Urinary bladder (tissue), 4 donors: ENCODE data around the gene DOLK. TPM values are rescaled to one million over a fixed set of nuclear protein-coding genes. Genes with fewer than 3 reads are reported as not detected.

Source experiments
- DNase-seq: peaks from one replicate; pipeline ENCODE4 v3.0.0-alpha.2; 2015; ENCODE audit errors: extremely low spot score
- H3K27ac ChIP-seq: one replicate; pipeline ENCODE4 v1.5.1; 2013; ENCODE audit warnings: low read depth, mild to moderate bottlenecking, moderate library complexity
- H3K36me3 ChIP-seq: one replicate; pipeline ENCODE4 v1.6.1; 2013; ENCODE audit warnings: mild to moderate bottlenecking, moderate library complexity; ENCODE audit not compliant: insufficient read depth
- H3K4me1 ChIP-seq: one replicate; pipeline ENCODE4 v1.6.1; 2013; ENCODE audit warnings: mild to moderate bottlenecking, moderate library complexity; ENCODE audit not compliant: insufficient read depth
- H3K4me3 ChIP-seq: one replicate; pipeline ENCODE4 v1.5.1; 2013; ENCODE audit warnings: low read depth, low read length
- WGBS: extraction: QIAGEN DNeasy Blood & Tissue Kit; methylation state at CpG from one replicate; pipeline ENCODE4 v1.1.7; 2013; 5-methylcytosine and 5-hydroxymethylcytosine counted together
- polyA plus RNA-seq: library from polyadenylated mRNA; stranded (reverse); fragments of 200-250 nt; gene quantifications from one replicate; pipeline ENCODE4 v1.2.3, GENCODE V29; 2013
- total RNA-seq: library from RNA; depleted of rRNA; stranded (reverse); fragments of >200 nt; gene quantifications from one replicate; pipeline ENCODE4 v1.2.3, GENCODE V29; 2014
- donor health status: healthy with polysubstance abuse.
- donor health status: healthy.

The DOLK gene
- total and polyA plus RNA-seq, 2 donors = 11.3 to 16.4 TPM

DNA sequence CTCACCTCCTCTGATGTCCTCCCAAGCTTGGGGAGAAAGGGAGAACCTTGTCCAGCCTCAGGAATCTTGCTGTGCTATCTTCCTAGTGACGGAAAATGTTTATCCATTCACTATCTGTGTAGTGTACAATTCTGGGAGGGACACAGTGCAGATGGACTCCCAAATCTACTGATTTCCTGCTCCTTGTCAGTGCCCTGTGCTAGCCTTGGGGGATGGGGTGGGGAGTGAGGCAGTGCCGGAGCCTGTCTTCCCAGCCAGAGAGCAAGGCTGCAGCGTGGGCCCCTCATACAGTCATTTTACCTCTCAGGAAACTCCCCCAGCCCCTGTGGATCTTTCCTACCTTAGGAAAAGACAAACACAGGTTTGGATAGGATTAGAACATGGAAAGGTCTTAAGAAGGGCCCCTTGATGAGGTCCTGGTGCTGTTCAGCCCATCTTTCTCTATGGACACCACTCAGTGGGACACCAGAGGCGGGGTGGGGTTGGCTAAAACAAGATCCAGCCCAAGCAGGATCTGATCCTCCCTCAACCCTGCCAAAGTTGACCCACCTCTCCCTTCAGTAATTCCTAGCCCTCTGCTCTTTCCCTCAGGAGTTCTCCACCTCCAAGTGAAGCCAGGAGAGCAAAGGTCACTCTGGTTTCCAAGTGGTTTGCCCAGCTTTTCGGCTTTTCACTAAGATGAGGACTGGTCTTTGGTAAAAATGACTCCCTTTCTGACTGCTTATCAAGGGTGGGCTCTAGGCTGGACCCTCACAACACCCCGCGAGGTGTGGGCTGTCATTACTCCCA, 3.4 kb downstream of the DOLK start:
- 84% methylated on average over 7 of the region's 7 CpGs for WGBS
- H3K27ac ChIP-seq = no peak overlapping the region
- H3K4me1 ChIP-seq = no peaks in the 10 kb centered on the region
- no peak for DNase-seq
- no peak overlapping the region for H3K4me3 ChIP-seq
- H3K36me3 ChIP-seq = peaks cover 3% of the 10 kb centered on the region

DNA sequence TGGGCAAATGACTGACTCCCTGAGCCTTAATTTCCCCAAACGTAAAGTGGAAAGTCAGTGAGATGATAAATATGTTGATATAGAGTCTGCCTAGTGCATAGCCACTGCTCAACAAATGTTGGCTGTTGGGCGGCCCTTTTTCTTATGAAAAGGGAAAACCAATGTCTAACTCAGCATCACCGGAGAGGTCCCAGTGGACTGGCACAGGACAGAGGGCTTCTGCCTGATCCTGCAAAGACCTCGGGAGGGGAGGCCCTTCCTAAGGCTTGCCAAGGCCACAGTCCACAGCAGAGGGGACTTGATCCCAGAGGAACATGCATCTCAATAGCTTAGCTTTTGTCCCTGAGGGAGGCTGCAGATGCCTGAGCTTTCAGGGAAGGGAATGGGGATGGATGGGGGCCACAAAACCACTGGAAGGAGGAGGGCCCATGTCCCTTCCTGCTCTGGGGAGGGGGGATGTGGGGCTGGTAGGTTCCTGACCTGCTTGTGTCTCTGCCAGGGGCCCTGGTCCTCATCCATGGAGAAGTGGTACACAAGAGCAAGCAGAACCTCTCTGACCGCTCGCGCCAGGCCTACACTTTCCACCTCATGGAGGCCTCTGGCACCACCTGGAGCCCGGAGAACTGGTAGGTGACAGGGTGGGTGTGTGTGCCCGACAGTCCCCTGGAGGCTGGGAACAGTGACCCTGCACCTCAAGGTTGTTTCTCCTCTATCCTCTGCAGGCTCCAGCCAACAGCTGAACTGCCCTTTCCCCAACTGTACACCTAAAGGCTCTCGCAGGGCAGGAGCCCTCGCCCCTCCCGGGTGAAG, 6.3 kb downstream of the DOLK start:
- Histone ChIP-seq H3K4me3 (no peak overlapping the region), H3K27ac (no peak overlapping the region), H3K36me3 (peaks cover 3% of the 10 kb centered on the region), H3K4me1 (no peaks in the 10 kb centered on the region)
- no peak for DNase-seq
- WGBS = 87% methylated on average over 12 of the region's 12 CpGs

GRCh38 chr9:128940271-128940921, 7.0 kb downstream of the DOLK start:
- DNase-seq = no peak
- Histone ChIP-seq H3K4me1 (no peaks in the 10 kb centered on the region), H3K36me3 (peaks cover 3% of the 10 kb centered on the region), H3K4me3 (no peak overlapping the region), H3K27ac (no peak overlapping the region)
- WGBS = 74% methylated on average over 15 of the region's 15 CpGs

GRCh38 chr9:128937310-128938165, 9.9 kb downstream of the DOLK start:
- 93% methylated on average over 9 of the region's 9 CpGs for WGBS
- H3K4me1 ChIP-seq = no peaks in the 10 kb centered on the region
- H3K27ac ChIP-seq = no peak overlapping the region
- H3K4me3 ChIP-seq = no peak overlapping the region
- peaks cover 3% of the 10 kb centered on the region for H3K36me3 ChIP-seq
- no peak for DNase-seq

DNA sequence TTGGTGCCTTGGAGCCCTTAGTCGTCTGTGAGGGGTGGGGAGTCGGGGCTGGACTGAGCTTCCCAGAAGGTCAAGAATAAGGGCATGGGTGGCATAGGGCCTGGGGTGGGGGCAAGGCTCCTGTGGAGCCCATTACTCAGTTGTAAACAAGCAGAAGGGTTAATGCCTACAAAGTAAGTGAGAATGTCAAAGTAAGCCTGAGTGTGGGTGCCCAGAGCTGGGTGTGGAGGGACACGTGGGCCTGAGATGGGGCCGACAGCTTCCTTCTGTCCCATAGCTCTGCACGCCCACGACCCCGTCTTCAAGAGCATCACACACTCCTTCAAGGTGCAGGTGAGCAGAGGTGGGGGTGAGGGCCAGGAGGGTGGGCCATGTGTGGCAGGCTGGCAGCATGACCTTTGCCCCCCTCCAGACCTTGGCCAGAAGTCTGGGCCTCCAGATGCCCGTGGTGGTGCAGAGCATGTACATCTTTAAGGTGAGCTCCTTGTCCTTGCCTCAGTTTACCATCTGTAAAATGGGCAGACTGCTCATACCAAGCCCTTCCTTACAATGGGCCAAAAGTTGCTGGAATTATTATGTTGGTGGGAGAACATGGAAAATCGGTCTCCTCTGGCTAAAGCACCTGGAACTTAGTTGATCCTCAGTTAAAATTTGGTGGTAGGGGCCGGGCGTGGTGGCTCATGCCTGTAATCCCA, 11.1 kb downstream of the DOLK start:
- WGBS = 89% methylated on average over 11 of the region's 11 CpGs
- H3K4me3 ChIP-seq = no peak overlapping the region
- DNase-seq = no peak

DNA sequence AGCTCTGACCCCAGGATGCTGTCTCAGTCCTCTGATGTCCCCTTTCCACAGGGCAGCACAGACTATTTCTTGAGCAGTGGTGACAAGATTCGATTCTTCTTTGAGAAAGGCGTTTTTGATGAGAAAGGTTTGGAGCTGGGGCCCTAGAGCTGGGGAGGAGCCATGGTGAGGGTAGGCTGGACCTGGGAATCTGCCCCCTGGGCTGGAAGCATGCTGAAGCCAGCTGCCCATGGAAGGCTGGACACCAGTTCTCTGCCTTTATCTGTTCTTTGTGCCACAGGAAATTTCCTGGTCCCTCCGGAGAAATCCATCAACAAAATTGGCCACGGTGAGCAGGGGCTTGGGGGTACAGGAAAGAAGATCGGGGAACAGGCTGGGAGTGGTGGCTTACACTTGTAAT, 13.7 kb downstream of the DOLK start:
- Histone ChIP-seq H3K4me1 (no peaks in the 10 kb centered on the region), H3K4me3 (no peak overlapping the region), H3K27ac (no peak overlapping the region), H3K36me3 (no peaks in the 10 kb centered on the region)
- DNase-seq = no peak
- 89% methylated on average over 5 of the region's 5 CpGs for WGBS

More for the DNA sequence above, 11.1 kb downstream of the DOLK start:
- Histone ChIP-seq H3K36me3 (no peaks in the 10 kb centered on the region), H3K27ac (no peak overlapping the region), H3K4me1 (no peaks in the 10 kb centered on the region)

GRCh38 chr9:128929560-128929959, 17.8 kb downstream of the DOLK start:
- no peak for DNase-seq
- Histone ChIP-seq H3K36me3 (no peaks in the 10 kb centered on the region), H3K4me3 (no peak overlapping the region), H3K27ac (no peak overlapping the region), H3K4me1 (no peaks in the 10 kb centered on the region)
- WGBS = 81% methylated on average over 4 of the region's 4 CpGs

- Histone ChIP-seq H3K27ac (no peak overlapping the region), H3K36me3 (no peaks in the 10 kb centered on the region), H3K4me3 (no peak overlapping the region), H3K4me1 (no peaks in the 10 kb centered on the region)
- WGBS = 86% methylated on average over 2 of the region's 2 CpGs
- DNase-seq = no peak
Measured at GRCh38 chr9:128928624-128929023, 18.8 kb downstream of the DOLK start.

DNA sequence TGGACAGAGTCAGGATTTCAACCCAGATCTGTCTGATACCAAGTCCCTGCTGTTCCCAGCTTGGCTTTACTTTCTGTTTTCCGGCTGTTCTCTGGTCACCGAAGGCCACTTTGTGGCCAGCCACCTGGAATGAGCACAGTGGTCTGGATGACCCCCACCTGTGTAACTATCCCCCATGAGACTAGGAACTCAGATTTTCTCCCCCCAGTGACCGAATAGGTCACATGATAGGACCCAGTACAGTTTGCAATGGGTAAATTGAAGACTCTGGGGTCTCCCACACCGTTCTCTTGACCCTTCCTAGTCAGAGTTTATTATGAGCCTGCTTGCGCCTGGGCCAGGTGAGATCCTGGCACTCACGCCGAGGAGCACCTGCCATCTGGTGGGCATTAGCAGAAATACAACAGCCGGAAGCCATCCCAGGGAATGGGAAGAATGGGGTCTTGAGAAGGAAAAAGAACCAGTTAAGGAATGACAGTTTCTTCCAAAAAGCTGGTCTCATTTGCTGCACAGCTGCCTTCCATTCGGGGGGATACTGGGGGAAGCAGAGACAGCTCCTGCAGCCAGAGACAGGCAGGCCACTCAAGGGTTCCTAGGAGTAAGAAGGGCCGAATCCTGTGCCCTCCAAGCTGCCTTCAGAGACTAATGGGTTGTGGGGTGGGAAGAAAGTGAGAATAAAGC, 19.5 kb downstream of the DOLK start:
- WGBS = 29% methylated on average over 10 of the region's 10 CpGs
- H3K4me1 ChIP-seq = no peaks in the 10 kb centered on the region
- no peak overlapping the region for H3K27ac ChIP-seq
- no peaks in the 10 kb centered on the region for H3K36me3 ChIP-seq
- H3K4me3 ChIP-seq = no peak overlapping the region
- DNase-seq = no peak

- no peak for DNase-seq
- no peak overlapping the region for H3K27ac ChIP-seq
- H3K4me3 ChIP-seq = no peak overlapping the region
- no peaks in the 10 kb centered on the region for H3K36me3 ChIP-seq
- WGBS = 83% methylated on average over 6 of the region's 6 CpGs
- no peaks in the 10 kb centered on the region for H3K4me1 ChIP-seq
Measured at GRCh38 chr9:128923493-128923883, 23.9 kb downstream of the DOLK start.

DNA sequence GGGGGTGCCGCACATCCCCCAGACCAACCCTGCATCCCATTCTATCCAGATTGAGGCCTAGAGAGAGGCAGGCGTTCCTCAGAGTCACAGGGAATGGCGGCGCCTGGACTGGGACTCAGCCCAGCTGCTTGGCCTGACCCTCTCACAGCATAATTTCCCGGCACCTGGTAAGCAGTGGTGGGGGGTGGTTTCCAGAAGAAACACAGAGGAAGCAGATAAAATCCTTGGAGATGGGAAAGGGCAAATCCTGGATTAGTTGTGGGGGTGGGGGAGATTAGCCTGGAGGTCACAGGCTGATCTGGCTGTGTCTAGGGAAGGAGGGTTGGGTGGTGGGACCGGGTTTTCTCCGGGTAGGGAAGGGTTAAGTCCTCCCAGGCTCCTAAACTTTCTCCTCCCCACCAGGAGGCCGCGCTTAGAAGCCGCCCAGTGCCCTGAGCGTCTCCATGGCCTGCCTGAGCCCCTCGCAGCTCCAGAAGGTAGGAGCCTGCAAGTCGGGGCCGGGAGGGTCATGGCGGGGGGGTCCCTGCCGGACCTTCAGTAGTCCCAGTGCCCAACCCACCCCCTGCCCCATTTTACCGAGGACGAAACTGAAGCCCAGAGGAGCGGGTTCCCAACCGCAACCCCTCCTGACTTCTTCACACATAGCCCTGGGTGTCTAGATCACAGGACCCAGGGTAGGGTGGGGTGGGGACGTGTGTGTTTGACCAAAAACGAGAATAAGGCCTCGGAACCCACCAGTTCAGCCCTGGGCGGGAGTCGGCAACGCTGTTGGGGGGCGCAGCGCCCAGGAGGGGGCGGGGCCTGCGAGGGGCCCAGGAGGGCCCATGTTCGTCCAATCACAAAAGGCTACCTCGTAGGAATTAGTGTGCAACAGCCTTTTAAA, 25.3 kb downstream of the DOLK start:
- H3K4me1 ChIP-seq = no peaks in the 10 kb centered on the region

More for the DNA sequence above, 25.3 kb downstream of the DOLK start:
- H3K27ac ChIP-seq = peak overlapping the region; percentile 74
- WGBS = 8% methylated on average over 32 of the region's 32 CpGs
- DNase-seq = no peak
- peaks cover 4% of the 10 kb centered on the region for H3K36me3 ChIP-seq
- H3K4me3 ChIP-seq = peak overlapping the region; percentile 54
